ENCODE measurements around the gene ZNF343. TPM values are rescaled to one million over a fixed set of nuclear protein-coding genes. Genes with fewer than 3 reads are reported as not detected.
A peak's percentile ranks its signal among the peaks of the same experiment; 100 is the strongest.
"Not testable (repeated sequence)": the region's sequence is repeated elsewhere in the genome, so short reads cannot be mapped to it uniquely, and the experiment has no call there.

Gene ZNF343
- 1 to 10 TPM; 6.8 to 7.2 TPM for total RNA-seq
- long read RNA-seq, partial matches to known transcripts: 0 of 7 reads
- long read RNA-seq, other reads (novel, unspliced or antisense): 5 of 7 reads

DNA sequence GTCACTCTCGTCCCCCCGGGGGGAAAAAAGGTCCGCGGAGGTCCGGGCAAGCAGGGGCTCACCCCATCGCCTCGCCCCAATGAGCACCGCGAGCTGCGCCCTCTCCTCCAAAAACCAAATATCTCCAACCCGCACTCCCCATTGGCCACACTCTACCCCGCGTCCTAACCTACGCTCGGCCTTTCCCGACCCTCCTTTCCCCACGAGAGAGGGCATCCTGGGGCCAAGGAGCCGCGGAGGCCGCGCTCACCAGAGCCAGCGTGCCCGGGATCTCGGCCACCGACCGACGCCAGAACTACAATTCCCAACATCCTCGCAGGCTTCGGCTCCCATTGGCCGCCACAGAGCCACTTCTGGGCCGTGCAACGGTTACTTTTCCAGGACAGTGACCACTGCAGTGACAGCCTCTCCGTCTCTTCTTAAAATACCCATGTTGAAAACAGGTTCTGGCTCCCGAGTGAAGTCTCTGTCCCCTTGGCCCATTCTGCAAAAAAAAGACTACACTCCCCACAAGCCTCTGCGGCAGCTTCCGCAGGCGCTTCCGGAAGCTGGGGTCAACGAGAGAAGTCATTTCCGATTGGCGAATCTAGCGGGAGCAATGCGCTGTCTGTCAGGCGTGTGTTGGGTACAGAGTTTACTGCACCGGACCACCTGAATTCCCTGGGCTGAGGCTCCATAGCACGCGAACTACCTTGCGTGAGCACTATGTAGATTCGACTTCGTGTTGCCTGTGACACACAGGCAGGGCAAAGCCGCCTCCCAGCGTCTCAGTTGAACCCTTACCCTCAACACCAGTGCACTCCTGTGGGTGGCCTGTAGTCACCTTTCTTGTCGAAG, at the start of gene ZNF343:
ZNF343 (minus strand) TSS at position 285 of the 837 bp plus-strand sequence. CDS start 15,020 bp downstream, outside the sequence.
- intact Hi-C loops (cut with DNase I, micrococcal nuclease): no loop called here
- DNase-seq (peak; percentile 78 to 81), ATAC-seq (peak; percentile 95)

GRCh38 chr20:2557873-2558580, 49.3 kb upstream of the ZNF343 start:
- ATAC-seq (no peak), DNase-seq (no peak)
- intact Hi-C loops (cut with DNase I, micrococcal nuclease): no loop called here

DNA sequence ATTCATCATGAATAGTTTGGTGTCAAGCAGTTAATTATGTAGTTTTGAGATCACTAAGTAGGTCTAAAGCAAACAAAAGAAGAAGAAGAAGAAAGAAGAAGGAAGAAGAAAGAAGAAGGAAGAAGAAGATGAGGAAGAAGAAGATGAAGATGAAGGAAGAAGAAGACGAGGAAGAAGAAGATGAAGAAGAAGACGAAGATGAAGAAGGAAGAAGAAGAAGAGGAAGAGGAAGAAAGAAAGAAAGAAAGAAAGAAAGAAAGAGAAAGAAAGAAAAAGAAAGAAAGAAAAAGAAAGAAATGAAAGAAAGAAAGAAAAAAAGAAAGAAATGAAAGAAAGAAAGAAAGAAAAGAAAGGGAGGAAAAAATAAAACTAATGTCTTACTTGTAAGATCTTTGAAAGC, 36.9 kb upstream of the ZNF343 start:
- no peak for DNase-seq
- intact Hi-C loops (cut with DNase I, micrococcal nuclease): no loop called here
- ATAC-seq: no peak

GRCh38 chr20:2544211-2544610, 35.5 kb upstream of the ZNF343 start:
- ATAC-seq (no peak), DNase-seq (no peak)
- intact Hi-C loops (cut with DNase I, micrococcal nuclease): no loop called here

GRCh38 chr20:2542361-2542760, 33.6 kb upstream of the ZNF343 start:
- intact Hi-C loops (cut with DNase I, micrococcal nuclease): no loop called here

DNA sequence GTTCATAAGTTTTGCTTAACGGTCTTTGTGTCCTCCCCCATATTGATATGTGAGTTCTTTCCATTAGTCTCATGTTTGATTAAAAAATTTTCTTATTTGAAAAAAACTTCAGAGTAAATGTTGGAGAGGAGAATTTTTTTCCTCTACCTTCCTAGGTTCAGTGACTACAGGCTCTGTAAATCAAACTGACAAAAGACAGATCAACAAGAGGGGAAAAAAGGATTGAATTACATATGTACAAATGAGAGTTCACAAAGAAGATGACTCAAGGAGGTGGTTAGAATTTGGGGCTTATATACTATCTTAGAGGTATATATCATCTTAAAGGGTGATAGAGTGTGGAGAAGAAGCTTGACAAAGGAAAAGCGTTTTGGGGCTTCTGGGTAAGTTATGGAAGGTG, 33.2 kb upstream of the ZNF343 start:
- intact Hi-C loops (cut with DNase I, micrococcal nuclease): no loop called here
- DNase-seq (no peak), ATAC-seq (no peak)

More at GRCh38 chr20:2542361-2542760, 33.6 kb upstream of the ZNF343 start:
- DNase-seq (no peak), ATAC-seq (no peak)

GRCh38 chr20:2538931-2539720, 30.4 kb upstream of the ZNF343 start:
- no peak for DNase-seq
- intact Hi-C loops (cut with DNase I, micrococcal nuclease): no loop called here
- ATAC-seq: no peak

DNA sequence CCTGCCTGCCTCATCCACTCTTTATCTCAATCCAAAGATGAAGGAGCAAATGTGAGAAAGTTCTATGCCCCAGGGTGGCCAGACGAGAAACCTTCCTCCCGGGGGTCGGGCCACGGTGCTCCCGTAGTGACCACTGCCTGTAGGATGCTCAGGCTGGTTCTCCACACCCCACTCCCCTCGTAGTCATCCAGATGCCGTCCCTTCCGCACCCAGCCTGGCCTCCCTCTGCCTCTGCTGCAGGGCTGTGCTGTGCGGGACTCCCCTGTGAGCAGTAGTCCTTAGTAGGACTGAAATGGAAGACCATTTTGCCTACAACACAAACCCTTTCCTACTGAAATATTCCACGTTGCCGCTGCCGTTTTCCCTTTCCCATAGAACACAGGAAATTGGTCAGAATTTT, 29.6 kb upstream of the ZNF343 start:
- intact Hi-C loops (cut with DNase I, micrococcal nuclease): no loop called here
- ATAC-seq: no peak
- DNase-seq: no peak

GRCh38 chr20:2537101-2537500, 28.4 kb upstream of the ZNF343 start:
- DNase-seq (no peak), ATAC-seq (no peak)
- intact Hi-C loops (cut with DNase I, micrococcal nuclease): no loop called here

- intact Hi-C loops (cut with DNase I, micrococcal nuclease): no loop called here
- no peak for ATAC-seq
- DNase-seq: no peak
These were observed 27.9 kb upstream of the ZNF343 start, which contains the start of gene TMC2 for GRCh38 chr20:2536560-2536986. TSS of gene TMC2 (plus strand) at chr20:2536573. CDS start at chr20:2536622, 49 bp downstream.

GRCh38 chr20:2535711-2536559, 27.2 kb upstream of the ZNF343 start:
- intact Hi-C loops (cut with DNase I, micrococcal nuclease): no loop called here
- DNase-seq (no peak), ATAC-seq (no peak)

DNA sequence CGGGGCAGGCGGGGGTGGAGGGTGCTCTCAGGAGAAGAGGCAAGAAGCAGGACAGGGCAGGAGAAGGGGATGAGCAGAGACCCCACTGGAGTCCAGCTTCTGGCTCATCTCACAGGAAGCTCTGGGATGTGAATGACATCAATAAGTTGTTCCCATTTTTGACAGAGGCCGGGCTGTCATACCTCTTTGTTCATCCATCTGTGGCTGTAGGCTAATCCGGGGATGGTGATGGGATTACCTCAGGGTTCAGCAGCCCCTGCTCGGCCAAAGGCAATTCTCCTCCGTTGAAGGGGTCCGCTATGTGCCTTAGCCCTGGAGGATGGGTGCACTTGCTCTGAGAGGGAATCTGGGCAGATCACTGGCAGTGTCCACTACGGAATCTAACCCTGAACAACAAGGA, 24.4 kb upstream of the ZNF343 start:
- no peak for ATAC-seq
- intact Hi-C loops (cut with DNase I, micrococcal nuclease): no loop called here
- no peak for DNase-seq

DNA sequence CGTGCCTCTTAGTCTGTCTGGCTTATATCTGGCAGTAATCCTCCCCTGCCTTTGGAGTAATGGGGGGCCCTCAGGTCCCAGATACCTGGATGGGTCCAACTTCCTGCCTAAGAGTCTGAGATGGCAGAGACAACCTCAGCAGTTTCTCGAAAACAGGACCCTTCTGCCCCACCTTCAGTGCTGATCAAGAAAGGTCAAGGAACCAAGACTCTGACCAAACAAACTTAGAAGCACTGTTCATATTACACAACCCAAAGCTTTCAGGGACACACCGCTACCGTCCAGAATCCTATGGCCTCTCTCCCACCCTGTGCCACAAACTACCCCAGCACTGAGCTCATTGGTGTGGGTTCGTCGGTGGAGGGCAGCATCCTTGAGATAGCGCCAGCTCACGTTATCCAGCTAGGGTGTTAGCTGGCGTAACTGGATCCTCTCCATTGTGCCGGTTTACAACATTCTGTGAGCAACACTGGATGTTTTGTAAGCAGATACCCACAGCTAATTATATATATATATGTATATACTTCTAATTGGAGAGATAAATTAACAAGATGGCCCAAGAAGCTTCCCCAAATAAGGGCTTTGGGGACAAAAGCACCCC, 20.1 kb upstream of the ZNF343 start:
- DNase-seq (no peak), ATAC-seq (no peak)
- intact Hi-C loops (cut with DNase I, micrococcal nuclease): loop anchor here in 1 of 2 donors (10.0 kb wide), 1 partner anchor 116 kb away; no protein-coding TSS in a partner anchor

DNA sequence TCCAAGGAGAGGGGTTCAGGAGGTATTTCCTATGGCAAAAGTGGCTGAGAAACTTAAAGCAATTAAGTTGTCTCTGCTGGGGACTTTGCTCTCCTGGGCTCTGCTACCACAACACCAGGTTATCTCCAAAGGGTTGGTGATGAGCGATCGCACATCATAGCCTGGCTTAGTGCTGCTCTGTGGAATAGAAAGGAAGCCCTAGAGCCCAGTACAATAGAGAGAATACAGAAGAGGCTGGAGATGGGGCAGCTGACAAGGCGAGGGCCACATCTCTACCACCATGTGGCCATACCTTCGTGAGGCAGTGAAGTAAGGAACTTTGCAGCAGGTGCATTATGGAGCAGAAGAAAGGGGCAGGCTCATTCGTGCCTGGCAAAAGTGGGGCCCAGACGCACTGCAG, 19.0 kb upstream of the ZNF343 start:
- no peak for ATAC-seq
- no peak for DNase-seq
- intact Hi-C loops (cut with DNase I, micrococcal nuclease): loop anchor here in 1 of 2 donors (10.0 kb wide), 1 partner anchor 117 kb away; no protein-coding TSS in a partner anchor

DNA sequence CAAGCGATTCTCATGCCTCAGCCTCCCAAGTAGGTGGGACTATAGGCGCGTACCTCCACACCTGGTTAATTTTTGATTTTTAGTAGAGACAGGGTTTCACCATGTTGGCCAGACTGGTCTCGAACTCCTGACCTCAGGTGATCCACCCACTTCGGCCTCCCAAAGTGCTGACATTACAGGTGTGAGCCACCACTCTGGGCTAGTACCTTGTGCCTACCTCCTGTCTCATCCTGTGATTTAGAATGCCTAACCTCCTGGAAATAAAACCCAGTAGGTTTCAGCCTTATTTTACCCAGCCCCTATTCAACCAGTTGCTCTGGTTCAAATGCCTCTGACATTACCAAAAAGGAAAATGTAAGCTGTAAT, 17.5 kb upstream of the ZNF343 start:
- DNase-seq, ATAC-seq: not testable (repeated sequence)
- intact Hi-C loops (cut with DNase I, micrococcal nuclease): loop anchor here in 1 of 2 donors (10.0 kb wide), 1 partner anchor 119 kb away; no protein-coding TSS in a partner anchor

GRCh38 chr20:2524709-2525506, 16.2 kb upstream of the ZNF343 start:
- intact Hi-C loops (cut with DNase I, micrococcal nuclease): loop anchor here in 1 of 2 donors (10.0 kb wide), 1 partner anchor 120 kb away; no protein-coding TSS in a partner anchor
- ATAC-seq: peak; percentile 68
- DNase-seq: peak in 1 of 2 donors; percentile 64

All from left colon (tissue), 2 donors.